Stimulated activated CD4-positive, alpha-beta T cell treated with anti-CD3 and anti-CD28 coated beads, Interleukin-15, amount 100 ng/mL, for 1 hour (primary cell): ENCODE results near the gene SMIM36.
"Not testable (repeated sequence)": the region's sequence is repeated elsewhere in the genome, so short reads cannot be mapped to it uniquely, and the experiment has no call there.

Experiments used
- DNase-seq, 2 donors: peaks; one replicate each; pipeline ENCODE4 v3.0.0-alpha.2; 2020; ENCODE audit warnings: low read depth in 1 of 2, low spot score in 1 of 2

Gene SMIM36

GRCh38 chr17:55416470-55417052 lies 94.7 kb downstream of the SMIM36 start:
- DNase-seq: no peak

DNA sequence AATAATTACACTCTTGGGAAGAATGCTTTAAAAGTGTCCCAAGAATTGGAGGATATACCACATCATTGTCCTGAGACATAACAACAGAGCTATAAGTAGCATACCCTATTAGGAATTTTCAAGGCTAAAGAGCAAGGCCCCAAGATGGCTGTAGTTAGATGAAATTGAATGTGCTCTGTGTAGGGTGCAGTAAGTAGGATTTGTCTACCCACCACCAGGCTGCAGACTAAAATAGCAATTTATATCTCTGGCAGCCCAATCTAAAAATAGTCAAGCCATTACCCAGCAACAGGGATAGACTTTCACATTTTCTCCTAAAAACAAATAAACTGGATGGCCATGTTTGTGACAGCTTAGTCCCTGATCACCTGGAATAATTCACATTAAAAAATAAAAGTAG lies 95.3 kb downstream of the SMIM36 start:
- no peak for DNase-seq

DNA sequence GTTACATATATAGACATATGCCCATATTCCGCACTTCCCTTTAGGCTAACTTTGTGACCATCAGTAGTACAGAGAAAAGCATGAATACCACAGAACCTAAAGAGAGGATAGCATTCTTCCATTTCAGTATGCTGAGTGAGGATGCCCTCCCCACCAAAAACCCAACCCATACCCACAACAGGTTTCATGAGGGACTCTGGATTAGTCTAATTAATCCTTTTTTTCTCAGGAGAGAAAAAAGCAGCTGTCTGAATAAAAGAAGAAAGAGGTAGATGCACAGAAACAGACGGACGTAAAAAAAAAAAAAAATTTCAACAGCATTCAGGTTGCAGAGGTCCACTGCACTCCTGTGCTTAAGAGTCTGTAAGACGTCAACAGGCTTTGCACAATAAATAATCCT lies 96.3 kb downstream of the SMIM36 start:
- DNase-seq: no peak

GRCh38 chr17:55413825-55414489 lies 97.3 kb downstream of the SMIM36 start:
- no peak for DNase-seq

GRCh38 chr17:55411463-55411855 lies 99.8 kb downstream of the SMIM36 start:
- DNase-seq: no peak

DNA sequence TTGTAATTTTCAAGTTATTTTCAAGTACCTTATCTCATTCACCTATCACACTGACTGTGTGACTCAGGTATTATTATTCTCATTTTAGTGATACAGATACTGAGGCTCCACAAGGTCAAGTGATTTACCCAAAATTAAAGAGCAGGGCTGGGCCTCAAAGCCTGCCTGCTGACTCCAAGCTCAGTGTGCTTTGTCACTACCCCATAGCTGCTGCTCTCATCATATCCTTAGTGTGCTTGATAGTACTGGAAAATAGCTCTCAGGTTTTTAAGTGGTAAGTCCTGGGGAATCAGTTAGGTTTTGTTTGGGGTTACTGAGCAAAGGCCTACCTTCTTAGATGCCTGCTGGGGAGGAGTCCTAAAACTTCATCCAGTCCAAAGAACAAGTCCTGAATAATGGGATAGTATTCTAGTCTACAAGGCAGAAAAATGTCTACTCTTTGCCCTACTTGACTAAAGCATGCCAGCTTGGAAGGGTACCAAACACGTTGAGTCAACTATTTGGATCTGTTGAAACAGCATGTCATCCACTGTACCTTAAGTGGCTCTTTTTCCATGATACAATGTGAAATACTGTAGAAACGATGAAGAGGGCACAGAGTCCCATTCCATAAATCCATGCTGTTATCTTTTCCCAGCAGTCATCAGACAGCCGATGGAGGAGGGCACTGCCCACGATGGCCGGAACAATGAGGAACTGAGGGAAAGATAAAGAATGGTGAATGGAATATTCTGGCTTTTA lies 100.4 kb downstream of the SMIM36 start:
- no peak for DNase-seq

- no peak for DNase-seq
These were observed 102.0 kb downstream of the SMIM36 start for GRCh38 chr17:55409030-55409800.

DNA sequence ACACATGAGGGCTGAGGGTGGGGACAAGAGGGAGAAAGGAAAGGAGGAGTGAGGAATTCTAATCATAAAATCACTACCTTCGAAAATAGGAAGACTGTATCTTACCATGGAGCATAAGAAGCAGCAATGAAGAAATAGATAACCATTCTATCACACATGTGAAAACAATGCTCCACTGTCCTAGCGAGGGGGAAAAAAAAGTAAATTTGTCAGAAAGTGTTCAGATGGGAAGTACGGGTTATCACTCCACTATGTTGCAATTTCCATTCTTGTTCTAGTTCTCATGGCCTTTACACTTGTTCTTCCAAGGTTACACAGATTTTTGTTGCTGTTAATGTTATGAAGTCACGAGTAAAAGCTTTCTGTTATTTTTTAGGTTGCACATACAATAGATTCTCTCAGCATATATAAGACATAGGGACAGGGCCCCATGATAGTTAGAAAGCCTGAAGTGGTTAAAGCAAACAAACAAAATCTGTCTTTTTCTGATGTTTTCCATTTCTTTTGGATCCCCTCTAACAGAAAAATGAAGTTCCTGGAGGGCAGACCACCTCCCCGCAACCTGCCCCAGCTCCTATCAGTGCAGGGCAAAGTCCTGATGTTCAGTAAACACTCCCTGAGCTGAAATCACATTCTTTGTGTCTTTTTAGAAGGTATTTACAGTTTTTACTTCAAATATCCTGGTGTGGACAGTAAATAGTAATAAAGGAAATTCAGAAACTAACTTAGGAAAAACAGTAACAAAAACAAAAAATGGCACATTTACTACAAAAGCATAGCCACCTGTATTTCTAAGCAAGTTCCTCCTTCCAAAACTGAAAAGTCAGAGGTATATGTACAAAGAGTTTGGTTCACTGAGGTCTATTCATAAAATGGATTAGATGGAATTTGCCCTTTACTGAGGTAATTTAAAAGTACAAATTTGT lies 103.3 kb downstream of the SMIM36 start:
- DNase-seq: no peak

GRCh38 chr17:55405600-55405999 lies 105.7 kb downstream of the SMIM36 start:
- DNase-seq: no peak

GRCh38 chr17:55404197-55404596 lies 107.1 kb downstream of the SMIM36 start:
- not testable (repeated sequence) for DNase-seq

DNA sequence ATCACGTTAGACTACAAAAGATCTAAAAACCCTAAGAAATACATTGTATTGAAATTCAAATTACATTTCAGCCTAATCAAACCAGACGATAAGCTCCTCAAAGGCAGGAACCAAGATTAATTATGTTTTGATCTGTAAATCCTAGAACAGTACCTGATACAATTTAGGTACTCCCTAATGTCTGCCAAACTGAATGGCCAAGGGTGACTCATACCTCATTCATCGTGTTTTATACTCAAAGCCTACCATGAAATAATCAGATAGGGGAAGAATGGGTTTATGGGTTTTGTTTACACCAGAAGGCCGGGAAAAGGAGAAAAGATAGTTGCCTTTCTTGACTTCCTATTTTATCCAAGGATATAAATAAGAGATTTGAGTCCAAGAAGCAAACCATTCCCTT lies 108.9 kb downstream of the SMIM36 start:
- no peak for DNase-seq
